ENCODE data around the gene PARP6.

The PARP6 gene

GRCh38 chr15:72306211-72306785 is 33.9 kb upstream of the PARP6 start:
- TF ChIP-seq MYC (IDR thresholded peaks at IDR 0.05; ENCODE audit: low read depth, low read length), result no peak
- TF ChIP-seq, protein P1, sequence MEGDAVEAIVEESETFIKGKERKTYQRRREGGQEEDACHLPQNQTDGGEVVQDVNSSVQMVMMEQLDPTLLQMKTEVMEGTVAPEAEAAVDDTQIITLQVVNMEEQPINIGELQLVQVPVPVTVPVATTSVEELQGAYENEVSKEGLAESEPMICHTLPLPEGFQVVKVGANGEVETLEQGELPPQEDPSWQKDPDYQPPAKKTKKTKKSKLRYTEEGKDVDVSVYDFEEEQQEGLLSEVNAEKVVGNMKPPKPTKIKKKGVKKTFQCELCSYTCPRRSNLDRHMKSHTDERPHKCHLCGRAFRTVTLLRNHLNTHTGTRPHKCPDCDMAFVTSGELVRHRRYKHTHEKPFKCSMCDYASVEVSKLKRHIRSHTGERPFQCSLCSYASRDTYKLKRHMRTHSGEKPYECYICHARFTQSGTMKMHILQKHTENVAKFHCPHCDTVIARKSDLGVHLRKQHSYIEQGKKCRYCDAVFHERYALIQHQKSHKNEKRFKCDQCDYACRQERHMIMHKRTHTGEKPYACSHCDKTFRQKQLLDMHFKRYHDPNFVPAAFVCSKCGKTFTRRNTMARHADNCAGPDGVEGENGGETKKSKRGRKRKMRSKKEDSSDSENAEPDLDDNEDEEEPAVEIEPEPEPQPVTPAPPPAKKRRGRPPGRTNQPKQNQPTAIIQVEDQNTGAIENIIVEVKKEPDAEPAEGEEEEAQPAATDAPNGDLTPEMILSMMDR (IDR thresholded peaks at IDR 0.05; ENCODE audit: low read depth, low read length), result no peak
- no peak for TF ChIP-seq MAX (IDR thresholded peaks at IDR 0.05; ENCODE audit: low read depth, low read length)
- no peak for TF ChIP-seq POLR2A (IDR thresholded peaks at IDR 0.05; ENCODE audit: extremely low read depth, insufficient read length)
- peak; percentile 84 for DNase-seq (ENCODE audit: low read depth)
- H3K4me3 ChIP-seq (ENCODE audit: low read depth, low read length), result no peak overlapping the region

GRCh38 chr15:72304596-72304995 is 32.2 kb upstream of the PARP6 start:
- TF ChIP-seq, protein P1 (IDR thresholded peaks at IDR 0.05; ENCODE audit: low read depth, low read length), result no peak
- H3K4me3 ChIP-seq (ENCODE audit: low read depth, low read length), result no peak overlapping the region
- DNase-seq (ENCODE audit: low read depth), result no peak

GRCh38 chr15:72302955-72303354 is 30.6 kb upstream of the PARP6 start:
- no peak overlapping the region for H3K4me3 ChIP-seq (ENCODE audit: low read depth, low read length)
- no peak for TF ChIP-seq MYC (IDR thresholded peaks at IDR 0.05; ENCODE audit: low read depth, low read length)
- TF ChIP-seq, protein P1 (IDR thresholded peaks at IDR 0.05; ENCODE audit: low read depth, low read length), result no peak
- TF ChIP-seq MAX (IDR thresholded peaks at IDR 0.05; ENCODE audit: low read depth, low read length), result no peak
- no peak for TF ChIP-seq POLR2A (IDR thresholded peaks at IDR 0.05; ENCODE audit: extremely low read depth, insufficient read length)
- DNase-seq (ENCODE audit: low read depth), result no peak

- TF ChIP-seq, protein P1 (IDR thresholded peaks at IDR 0.05; ENCODE audit: low read depth, low read length), result no peak
- TF ChIP-seq POLR2A (IDR thresholded peaks at IDR 0.05; ENCODE audit: extremely low read depth, insufficient read length), result no peak
- no peak for TF ChIP-seq MYC (IDR thresholded peaks at IDR 0.05; ENCODE audit: low read depth, low read length)
- TF ChIP-seq MAX (IDR thresholded peaks at IDR 0.05; ENCODE audit: low read depth, low read length), result no peak
- no peak for DNase-seq (ENCODE audit: low read depth)
- H3K4me3 ChIP-seq (ENCODE audit: low read depth, low read length), result no peak overlapping the region
Observed at GRCh38 chr15:72289597-72290325, 17.4 kb upstream of the PARP6 start.

DNA sequence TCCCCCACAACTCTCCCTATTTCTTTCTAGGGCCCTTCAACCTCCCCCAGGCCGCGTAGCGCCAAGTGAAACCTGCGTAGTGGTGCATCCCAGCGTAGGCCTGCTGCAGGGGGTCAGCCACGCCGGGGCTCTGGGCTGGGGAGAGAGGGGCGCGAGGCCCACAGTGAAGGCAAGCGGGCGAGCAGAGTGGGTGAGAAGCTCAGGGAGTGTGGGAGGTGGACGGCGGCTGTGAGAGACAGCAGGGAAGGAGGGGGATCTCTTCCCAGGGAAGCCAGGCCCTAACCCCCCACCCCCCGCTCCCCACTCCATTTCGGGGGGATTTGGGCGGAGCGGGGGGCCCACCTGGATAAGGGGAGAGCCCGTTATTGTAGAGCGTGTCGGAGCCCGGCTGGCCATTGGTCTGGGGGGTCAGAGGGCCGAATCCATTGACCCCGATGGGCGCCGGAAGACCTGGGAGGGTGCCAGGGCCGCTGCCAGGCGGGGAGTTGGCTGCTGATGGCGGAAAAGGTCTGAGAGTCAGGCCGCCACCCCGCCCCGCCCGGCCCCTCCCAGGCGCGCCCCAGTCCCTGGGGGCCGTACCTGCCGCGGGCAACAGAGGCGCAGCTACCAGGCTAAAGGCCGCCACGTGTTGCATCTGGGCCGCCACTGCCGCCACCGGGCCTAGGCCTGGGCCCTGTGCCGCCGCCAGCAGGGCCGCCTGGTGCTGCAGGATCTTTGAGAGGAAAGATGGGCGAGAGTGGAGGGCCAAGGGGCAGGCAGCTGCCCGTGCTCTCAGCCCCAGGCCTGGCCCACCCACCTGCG is 16.6 kb upstream of the PARP6 start:
- no peak overlapping the region for H3K4me3 ChIP-seq (ENCODE audit: low read depth, low read length)
- DNase-seq (ENCODE audit: low read depth), result no peak
- TF ChIP-seq, protein P1 (IDR thresholded peaks at IDR 0.05; ENCODE audit: low read depth, low read length), result no peak
- TF ChIP-seq POLR2A (IDR thresholded peaks at IDR 0.05; ENCODE audit: extremely low read depth, insufficient read length) (no peak), MAX (IDR thresholded peaks at IDR 0.05; ENCODE audit: low read depth, low read length) (no peak), MYC (IDR thresholded peaks at IDR 0.05; ENCODE audit: low read depth, low read length) (no peak)
